Activated T-helper 9 cell treated with anti-CD3 and anti-CD28 coated beads, Interleukin-2, amount 50 U/mL, for 16 hours (primary cell): ENCODE results near the gene OGFRL1.

Experiments used
- DNase-seq: peaks from one replicate; pipeline ENCODE4 v3.0.0-alpha.2; 2020; ENCODE audit warnings: low read depth

OGFRL1 gene

GRCh38 chr6:71287038-71287437 lies 1.6 kb upstream of the OGFRL1 start:
- DNase-seq, result no peak

GRCh38 chr6:71287926-71288227 lies 734 bp upstream of the OGFRL1 start:
- no peak for DNase-seq

- DNase-seq, result no peak
These were observed 609 bp downstream of the OGFRL1 start for GRCh38 chr6:71289039-71289801.

- DNase-seq, result no peak
These were observed 1.2 kb downstream of the OGFRL1 start for GRCh38 chr6:71289802-71290175.

GRCh38 chr6:71290611-71291010 lies 2.0 kb downstream of the OGFRL1 start:
- DNase-seq, result no peak

GRCh38 chr6:71292001-71292400 lies 3.4 kb downstream of the OGFRL1 start:
- no peak for DNase-seq

GRCh38 chr6:71294121-71294523 lies 5.5 kb downstream of the OGFRL1 start:
- DNase-seq, result no peak

GRCh38 chr6:71298459-71298858 lies 9.8 kb downstream of the OGFRL1 start:
- no peak for DNase-seq

- no peak for DNase-seq
These were observed 11.2 kb downstream of the OGFRL1 start for GRCh38 chr6:71299541-71300470.

GRCh38 chr6:71300561-71301168 lies 12.1 kb downstream of the OGFRL1 start:
- no peak for DNase-seq

- DNase-seq, result no peak
These were observed 12.9 kb downstream of the OGFRL1 start for GRCh38 chr6:71301546-71301945.

GRCh38 chr6:71309656-71310055 lies 21.0 kb downstream of the OGFRL1 start:
- no peak for DNase-seq

- no peak for DNase-seq
These were observed 21.6 kb downstream of the OGFRL1 start for GRCh38 chr6:71310261-71310660.

- no peak for DNase-seq
These were observed 23.5 kb downstream of the OGFRL1 start for GRCh38 chr6:71312089-71312488.

- DNase-seq, result no peak
These were observed 28.8 kb downstream of the OGFRL1 start for GRCh38 chr6:71317441-71317840.

- DNase-seq, result no peak
These were observed 31.4 kb downstream of the OGFRL1 start for GRCh38 chr6:71320041-71320440.

- no peak for DNase-seq
These were observed 32.7 kb downstream of the OGFRL1 start for GRCh38 chr6:71321314-71321713.

GRCh38 chr6:71324194-71324785 lies 35.7 kb downstream of the OGFRL1 start:
- DNase-seq, result no peak

GRCh38 chr6:71326611-71327010 lies 38.0 kb downstream of the OGFRL1 start:
- DNase-seq, result no peak

- no peak for DNase-seq
These were observed 41.9 kb downstream of the OGFRL1 start for GRCh38 chr6:71330501-71330900.

- no peak for DNase-seq
These were observed 43.4 kb downstream of the OGFRL1 start for GRCh38 chr6:71332012-71332411.

GRCh38 chr6:71333050-71333449 lies 44.4 kb downstream of the OGFRL1 start:
- DNase-seq, result no peak

GRCh38 chr6:71333697-71334096 lies 45.1 kb downstream of the OGFRL1 start:
- DNase-seq, result no peak
